Activated CD8-positive, alpha-beta memory T cell treated with anti-CD3 and anti-CD28 coated beads, Interleukin-2, amount 50 U/mL, for 48 hours (primary cell): Measurements from ENCODE around the gene RAP1GAP.
A peak's percentile ranks its signal among the peaks of the same experiment; 100 is the strongest.

ENCODE experiments used
- DNase-seq: peaks from one replicate; pipeline ENCODE4 v3.0.0-alpha.2; 2020

RAP1GAP gene

DNA sequence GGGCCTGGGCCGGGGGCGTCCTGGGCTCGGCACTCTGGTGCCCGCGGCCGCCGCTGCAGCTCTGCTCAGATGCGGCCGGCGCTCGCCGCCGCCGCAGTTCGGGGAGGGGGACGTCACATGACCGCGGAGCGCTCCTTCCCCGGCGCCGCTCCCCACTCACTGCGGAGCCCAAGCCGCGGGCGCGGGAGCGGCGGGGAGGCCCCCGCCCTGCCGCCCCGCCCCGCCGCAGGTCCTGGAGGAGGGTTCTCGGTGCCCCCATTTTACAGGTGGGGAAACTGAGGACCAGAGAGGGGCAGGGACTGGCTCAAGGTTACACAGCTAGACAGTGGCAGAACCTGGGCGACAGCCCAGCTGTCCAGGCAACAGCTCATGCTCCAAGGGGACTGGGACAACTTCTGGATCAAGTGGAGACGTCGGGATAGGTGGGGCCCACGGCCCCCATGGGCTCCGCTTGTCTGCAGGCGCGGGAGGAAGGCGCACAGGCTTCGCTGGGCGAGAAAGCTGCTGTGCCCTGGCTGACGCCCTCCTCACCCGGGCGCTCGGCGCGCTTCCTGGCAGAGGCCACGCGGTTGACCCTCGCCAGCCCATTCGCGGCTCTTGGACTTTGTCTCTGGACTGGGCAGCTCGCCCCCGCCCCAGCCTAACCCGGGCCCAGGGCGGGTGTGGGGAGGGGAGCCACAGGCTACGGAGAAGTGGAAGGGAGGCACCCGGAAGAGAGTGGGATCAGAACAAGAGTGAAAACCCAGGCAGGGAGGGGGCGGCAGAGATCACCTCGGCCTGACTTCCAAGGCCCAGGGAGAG is at the start of gene RAP1GAP:
Gene RAP1GAP (minus strand): TSS at position 100 of the 801 bp plus-strand sequence. CDS start 49,325 bp downstream, outside the sequence.
- DNase-seq = peak; percentile 69

DNA sequence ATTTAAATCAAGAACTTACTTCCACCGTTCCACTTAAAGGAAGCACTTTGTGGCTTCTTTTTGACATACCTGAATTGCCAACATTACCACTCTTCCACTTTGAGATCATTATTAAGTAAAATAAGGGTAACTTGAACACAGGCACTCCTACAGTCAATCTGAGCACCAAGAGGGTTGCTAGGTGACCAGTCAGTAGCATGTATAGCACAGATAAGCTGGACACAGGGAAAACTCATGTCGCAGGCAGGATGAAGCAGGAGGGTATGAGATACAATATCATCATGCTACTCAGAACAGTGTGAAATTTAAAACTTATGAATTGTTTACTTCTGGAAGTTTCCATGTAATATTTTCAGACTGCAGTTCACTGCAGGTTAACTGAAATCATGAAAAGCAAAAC is 47.0 kb upstream of the RAP1GAP start:
- no peak for DNase-seq

DNA sequence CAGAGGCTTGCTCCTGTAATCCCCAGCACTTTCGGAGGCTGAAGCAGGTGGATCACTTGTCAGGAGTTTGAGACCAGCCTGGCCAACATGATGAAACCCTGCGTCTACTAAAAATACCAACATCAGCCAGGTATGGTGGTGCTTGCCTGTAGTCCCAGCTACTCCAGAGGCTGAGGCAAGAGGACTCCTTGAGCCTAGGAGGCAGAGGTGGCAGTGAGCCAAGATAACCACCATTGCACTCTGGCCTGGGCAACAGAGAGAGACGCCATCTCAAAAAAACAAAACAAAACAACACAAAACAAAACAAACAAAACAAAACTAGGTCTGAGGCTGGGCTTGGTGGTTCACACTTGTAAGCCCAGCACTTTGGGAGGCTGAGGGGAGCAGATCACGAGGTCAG is 38.7 kb upstream of the RAP1GAP start:
- DNase-seq = no peak

DNA sequence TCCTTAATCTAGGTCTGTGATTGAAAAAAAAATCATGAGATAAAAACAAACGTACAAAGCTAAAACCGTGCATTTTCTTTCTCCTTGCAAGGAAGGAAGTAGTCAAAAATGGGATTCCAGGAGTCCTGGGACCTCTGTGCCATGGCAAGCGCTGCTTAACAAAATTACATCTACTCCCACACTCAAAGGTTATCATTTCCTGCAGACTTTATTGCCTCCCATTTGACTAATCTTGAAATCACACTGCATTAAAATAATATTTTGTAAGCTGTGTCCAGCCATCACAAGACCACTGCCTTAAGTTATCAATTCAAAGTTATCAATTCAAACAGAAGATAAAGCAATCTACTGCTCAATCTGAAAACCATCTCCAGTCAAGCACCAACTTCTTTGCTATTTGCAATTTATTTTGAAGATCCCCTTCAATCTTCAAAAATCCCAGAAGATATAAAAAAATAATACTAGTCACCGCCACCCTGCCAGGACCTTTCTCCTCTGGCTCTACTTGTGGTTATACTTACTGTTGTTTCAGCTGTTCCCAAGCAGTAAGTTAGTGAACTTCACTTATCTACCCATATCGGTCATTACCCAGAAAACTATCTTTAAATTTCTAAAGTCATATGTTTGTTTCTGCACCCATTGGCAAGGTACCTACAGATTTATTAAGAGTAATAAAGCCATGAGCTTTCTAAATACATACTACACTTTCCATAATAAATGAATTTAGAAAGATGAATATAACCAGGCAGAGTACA is 38.1 kb upstream of the RAP1GAP start:
- no peak for DNase-seq

DNA sequence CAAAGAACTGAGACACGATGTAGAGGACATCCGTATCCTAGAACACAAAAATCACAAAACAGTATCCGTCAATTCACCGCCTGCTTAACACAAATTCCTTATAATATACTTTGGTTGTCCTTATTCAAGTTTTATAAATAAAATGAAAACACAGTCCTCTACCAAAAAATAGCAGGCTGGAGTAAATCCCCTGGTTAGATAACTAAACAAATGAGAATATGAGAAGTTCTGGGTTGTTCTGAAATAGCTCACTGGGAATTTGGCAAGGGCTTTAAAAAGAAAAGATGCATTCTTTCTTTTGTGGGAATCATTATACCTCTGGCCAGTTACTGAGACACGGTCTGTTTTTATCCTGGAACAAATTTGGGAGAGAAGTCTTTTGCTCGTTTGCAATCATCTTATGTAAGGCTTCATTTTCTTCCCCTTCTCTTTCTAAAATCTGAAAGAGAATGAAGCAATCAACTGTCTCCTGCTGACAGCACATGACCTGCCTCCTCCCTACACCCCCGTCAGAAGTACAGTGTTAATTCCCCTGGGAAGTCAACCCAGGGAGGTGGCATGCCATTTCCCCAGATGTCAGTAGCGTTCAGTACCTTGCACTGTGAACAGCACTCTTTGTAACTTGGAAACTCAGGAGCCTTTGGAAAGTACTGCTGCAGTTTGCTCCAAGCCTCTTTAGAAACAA is 37.1 kb upstream of the RAP1GAP start:
- no peak for DNase-seq

DNA sequence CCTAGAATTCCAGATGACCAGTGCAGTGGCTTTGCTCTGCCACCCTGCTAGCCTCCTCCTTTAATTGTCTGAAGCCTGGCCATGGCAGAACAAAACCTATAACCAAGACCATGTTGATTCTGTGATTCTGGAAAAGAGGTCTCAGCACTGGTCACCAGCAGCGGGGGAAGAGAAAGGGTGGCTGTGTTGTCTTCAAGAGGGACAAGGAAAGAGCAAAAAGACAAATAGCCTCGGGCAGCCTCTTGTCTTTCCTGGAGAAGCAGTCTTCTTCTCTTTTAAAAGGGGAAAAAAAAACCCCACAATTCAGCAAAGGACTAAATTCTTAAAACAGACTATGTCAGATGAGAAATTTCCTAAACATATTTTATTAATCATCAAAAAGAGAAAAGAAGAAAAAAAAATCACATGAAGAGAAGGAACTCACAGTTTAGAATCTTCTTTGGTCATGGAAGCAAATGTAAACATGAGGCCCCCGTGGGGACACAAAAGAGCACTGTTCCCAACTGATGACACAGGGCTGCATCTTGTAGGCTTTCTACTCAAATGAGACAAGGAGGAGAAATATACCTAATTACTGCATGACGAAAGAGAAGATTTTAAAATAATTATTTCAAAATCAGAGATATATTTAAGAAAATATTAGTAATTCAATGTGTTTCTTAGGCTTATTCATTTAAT is 36.3 kb upstream of the RAP1GAP start:
- DNase-seq = no peak

DNA sequence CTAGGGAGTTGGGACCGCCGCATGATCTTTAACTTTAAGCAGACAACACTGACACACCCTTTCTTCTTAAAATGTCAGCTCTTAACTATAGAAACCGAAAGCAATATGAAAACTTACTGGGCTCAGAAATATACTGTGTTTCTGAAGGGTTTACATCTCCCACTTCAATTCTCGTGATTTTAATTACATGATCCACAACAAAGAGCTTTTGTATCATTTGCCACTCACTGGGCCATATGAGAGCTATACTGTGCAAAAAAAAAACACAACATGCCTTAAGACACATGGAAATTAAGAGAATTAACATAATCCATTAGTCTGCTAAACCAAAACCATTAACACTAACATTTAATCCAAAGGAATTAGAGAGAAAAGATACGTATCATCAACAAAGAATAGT is 35.0 kb upstream of the RAP1GAP start:
- no peak for DNase-seq

DNA sequence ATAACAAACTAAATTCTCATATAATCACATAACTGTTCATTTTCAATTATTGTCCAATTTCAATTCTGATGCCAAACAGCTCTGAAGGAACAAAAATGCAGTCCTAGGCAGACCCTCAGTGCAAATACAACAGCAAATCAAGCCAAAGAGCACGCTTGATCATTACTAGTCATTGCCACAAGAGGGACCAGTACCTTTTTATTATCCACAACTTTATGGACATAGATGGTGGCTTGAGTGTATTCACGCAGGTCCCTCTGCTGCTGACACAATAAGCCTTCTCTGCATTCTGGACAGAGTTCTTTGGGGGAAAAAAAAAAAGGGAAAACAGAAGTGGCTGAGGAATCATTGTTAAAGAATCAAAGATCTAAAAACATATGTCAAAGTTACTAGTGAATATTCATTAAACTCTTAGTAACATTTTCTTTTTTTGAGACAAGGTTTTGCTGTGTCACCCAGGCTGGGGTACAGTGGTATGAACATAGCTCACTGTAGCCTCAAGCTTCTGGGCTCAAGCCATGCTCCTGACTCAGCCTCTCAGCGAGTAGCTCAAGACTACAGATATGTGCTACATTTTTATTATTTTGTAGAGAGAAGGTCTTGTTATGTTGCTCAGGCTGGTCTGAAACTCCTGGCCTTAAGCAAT is 34.3 kb upstream of the RAP1GAP start:
- no peak for DNase-seq

DNA sequence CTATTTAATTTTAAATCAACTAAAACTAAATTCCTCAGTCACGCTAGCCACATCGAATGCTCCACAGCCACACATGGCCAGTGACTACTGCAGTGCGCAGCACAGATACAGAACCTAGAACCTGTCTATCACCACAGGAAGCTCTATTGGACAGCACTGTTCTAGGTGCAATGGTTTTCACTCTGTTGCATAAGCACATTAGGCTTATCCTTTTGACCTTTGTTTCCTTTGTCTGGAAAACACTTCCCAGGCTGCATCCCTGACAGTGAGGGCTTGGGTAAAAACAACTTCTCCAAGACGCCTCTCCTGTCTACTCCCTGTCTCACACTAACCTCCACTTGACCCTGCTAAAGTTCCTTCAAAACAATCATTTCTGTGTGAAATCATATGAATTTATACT is 33.6 kb upstream of the RAP1GAP start:
- DNase-seq = no peak

DNA sequence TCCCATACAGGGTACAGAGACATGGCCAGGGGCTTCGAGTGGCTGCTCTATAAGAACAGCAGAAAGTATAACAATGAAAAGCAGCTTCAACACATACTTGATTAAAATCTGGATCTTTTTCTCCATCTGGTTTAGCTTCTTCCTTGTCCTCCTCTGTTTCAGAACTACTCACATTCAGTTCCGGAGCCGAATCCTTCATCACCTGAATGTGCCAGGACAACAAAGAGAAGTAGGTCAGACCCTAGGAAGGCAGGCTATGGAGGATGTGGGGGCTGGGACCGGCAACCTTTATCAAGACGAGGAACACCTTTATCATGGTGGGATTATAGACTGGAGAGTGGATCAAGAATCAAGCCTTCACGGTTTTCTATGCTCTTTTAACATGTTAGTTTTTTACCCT is 32.2 kb upstream of the RAP1GAP start:
- DNase-seq = no peak

DNA sequence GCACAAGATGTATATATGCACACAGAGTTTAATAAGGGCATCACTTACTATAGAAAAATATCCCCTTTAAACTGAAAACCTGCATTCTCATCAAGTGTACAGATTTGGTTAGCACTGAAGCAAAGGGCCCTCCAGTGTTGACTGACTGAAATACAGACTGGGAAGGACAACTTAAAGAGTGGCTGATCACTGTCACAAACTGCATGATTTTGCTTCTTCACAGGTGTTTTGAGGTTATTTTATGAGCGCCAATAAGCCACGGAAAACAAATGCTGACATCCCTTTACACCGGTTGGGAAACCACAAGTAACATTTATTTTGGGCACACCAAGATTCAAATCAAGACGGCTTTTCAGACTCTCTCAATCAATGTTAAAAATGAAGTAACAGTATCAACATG is 30.9 kb upstream of the RAP1GAP start:
- DNase-seq = no peak

DNA sequence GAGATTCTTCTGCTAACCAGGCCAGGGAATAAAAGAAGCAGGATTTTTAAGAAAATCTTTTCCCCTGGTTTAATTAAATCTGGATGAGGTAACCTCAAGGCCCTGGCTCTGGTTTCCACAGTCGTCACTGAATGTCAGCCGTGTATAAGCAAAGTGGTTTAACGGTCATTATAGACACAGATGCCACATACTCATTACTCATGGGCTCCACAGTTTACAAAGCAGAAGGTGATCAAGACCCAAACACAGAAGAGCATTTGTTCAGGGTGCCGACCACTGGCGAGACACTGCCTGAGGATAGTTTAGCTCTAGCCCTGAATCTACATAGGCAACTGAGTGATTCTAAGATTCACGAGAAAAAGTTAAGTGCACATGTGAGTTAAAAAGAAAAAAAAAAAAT is 27.8 kb upstream of the RAP1GAP start:
- DNase-seq = no peak

DNA sequence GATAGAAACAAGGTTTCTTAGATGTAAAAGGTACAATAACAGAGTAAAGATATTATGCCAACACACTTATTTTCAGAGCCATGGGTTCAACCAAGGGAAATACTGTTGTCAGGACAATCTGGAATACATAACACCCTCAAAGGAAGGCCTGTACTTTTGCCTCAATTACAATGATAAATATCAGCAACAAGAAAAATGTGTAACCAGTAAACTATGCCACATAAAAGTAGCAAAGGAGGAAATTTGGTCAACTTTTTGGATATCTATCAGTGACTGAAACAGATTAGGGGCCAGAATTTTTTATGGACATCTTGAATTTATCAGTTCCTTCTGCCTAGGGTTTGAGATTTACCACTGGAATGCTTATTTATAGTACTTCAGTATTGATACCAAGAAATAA is 24.6 kb upstream of the RAP1GAP start:
- no peak for DNase-seq

DNA sequence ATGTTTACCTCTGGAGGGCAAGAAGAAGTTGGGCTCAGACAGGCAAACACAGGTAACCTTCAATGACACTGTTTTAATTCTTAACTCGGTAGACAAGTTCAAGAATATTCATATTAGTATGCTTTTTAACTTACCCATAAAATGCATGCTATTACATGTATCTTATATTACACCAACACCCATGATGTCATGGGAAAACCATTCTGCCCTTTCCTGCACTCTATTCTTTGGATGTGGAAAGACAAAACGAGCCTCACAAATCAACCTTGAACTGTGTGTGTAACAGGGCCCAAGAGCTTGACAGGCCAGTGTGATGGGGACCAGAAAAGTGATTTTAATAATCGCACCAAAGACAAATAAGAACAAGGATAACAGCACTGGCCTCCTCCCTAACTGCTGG is 22.6 kb upstream of the RAP1GAP start:
- DNase-seq = no peak

DNA sequence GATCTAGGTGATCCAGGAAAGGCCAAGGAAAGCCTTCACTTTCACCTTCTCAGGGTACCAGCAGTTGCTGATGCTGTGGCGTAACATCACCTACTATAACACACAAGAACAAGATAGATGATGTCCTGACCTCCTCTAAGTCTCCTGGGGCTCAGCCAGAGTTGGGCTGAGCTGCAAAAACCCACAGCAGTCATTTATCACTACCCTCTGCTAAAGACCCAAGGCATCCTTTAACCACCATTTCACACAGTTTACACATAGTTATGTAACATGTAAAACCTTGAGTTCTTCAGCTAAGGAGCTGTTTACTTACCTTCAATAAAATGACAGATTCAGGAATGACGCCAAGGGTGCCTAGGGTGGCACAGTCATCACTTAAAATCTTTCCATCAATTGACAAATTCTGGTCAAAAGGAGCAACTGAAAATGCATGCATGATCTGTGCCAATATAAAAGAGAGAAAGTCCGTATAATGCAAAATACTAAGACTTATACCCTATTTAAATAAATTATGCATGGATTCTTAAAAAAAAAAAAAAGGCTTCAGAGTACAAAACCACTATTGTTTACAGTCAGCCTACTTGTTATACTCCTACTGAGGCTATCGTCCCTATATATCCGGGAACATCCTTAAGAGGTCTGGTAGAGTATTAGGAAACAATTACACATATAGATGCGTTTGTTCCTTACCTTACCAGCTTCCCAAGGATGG is 20.7 kb upstream of the RAP1GAP start:
- no peak for DNase-seq

DNA sequence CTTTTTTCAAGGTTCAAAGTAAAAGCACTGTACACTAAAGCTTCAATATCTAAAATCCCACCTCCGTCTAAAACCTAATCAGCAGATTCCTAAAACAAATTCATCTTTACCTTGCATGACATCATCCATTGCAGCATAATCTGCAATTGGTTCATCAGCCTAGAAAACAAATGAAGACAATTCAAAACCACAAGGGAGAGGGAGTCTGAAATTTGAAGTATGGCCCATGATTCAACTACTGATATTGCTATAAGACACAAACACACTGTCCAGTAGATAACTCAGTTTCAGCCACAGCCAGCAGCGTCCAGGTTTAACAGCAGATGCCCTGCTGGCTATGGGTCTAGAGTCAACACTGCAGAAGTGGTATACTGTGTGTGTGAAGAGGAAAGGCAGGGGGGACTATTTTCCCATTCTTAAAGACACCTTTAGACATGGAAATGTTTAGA is 17.9 kb upstream of the RAP1GAP start:
- DNase-seq = no peak

DNA sequence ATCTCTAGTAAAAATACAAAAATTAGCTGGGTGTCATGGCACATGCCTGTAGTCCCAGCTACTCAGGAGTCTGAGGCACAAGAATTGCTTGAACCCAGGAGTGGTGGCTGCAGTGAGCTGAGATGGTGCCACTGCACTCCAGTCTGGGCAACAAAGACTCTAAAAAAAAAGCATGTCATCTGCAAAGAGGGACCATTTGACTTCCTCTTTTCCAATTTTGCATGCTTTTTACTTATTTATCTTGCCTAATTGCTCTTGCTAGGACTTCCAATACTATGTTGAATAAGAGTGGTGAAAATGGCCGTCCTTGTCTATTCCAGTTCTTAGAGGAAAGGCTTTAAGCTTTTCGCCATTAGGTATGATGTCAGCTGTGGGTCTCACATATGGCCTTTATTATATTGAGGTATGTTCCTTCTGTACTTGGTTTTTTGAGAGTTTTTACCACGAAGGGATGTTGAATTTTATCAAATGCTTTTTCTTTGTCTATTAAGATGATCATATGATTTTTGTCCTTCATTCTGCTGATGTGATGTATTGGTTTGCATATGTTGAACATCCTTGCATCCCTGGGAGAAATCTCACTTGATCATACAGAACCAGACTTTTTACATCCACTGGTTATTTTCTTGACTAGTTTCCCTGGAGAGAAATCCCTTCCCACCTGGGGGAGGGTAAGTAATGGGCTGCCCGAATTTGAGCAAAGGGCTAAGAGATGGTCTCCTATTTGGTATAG is 17.0 kb upstream of the RAP1GAP start:
- no peak for DNase-seq

DNA sequence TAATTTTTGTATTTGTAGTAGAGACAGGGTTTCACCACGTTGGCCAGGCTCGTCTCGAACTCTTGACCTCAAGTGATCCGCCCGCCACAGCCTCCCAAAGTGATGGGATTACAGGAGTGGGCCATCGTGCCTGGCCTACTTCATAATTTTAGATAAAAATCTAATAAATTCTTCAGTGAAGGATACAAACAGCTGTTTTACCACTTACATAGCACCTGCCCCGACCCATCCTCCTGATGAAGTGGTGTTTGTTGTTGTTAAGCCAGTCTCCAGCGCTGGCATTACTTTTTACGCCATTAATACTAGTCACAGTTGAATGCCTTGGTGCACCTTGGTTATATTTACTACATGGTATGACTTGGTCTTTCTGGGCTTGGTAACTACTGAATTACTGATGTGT is 12.3 kb upstream of the RAP1GAP start:
- DNase-seq = no peak

DNA sequence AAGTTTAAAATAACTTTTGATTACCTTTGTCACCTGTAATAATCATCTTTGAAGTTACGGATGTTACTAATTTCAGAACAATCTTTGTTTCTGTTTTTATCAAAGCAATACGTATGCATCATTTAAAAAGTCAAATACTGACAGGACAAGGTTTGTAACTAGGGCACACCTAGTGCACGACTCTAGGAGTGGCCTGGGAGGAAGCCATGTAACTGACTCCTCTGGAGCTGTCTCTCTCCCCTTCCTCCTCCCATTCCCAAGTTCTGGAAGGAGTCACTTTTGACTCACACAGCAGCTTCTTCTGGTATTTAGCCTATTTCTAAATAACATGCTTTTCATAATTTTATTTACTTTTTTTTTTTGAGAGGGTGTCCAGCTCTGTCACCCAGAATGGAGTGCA is 11.8 kb upstream of the RAP1GAP start:
- no peak for DNase-seq

DNA sequence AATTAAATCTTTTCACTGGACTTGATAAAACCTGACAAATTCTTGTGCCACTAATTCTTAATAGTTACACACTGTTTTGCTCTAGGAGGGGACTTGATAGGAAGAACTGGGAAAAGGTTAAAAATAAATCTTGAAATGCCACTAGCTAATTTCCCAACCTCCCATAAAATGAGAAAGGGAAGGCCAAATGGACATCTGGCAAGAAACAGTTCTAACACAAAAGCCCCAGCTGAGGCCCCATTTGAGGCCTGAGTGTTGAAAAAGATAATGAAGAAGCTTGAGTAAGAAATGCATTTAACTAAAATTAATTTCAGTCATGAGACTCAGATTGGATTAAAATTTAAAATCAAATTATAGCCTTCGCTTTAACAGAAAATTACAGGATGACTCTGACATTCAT is 11.2 kb upstream of the RAP1GAP start:
- DNase-seq = no peak

DNA sequence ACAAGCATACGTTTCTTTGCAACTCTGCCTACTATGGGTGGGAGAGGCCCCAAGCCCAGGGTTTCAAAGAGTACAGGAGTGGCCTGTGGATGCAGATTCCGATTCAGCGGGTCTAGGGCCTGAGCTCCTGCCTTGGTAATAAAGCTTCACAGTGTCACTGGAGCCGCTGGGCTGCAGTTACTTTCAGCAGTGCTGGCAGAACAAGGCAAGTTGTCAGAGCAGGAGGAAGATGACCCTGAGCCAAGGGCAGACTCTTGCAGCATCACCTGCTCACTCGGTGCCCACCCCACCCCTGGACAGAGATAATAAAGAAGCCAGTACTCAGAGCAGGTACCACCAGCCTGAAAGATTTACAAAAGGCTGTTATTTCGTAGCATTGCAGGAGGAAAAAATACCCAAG is 8.0 kb upstream of the RAP1GAP start:
- DNase-seq = no peak
